Chondrocyte (in vitro differentiated cells): Measurements from ENCODE around the gene ZFYVE27. TPM values are rescaled to one million over a fixed set of nuclear protein-coding genes. Genes with fewer than 3 reads are reported as not detected.
A peak's percentile ranks its signal among the peaks of the same experiment; 100 is the strongest.
"Not testable (repeated sequence)": the region's sequence is repeated elsewhere in the genome, so short reads cannot be mapped to it uniquely, and the experiment has no call there.

Experiments
- DNase-seq: peaks from one replicate; pipeline ENCODE4 v3.0.0; 2021; ENCODE audit warnings: mixed read lengths, low spot score
- H3K27ac Mint-ChIP-seq: one replicate; pipeline ENCODE4 v1.8.0; 2021; ENCODE audit warnings: mild to moderate bottlenecking, moderate library complexity, mixed read lengths; ENCODE audit not compliant: unreplicated experiment
- H3K27me3 Mint-ChIP-seq: 2 replicates; pipeline ENCODE4 v1.8.0; 2021; ENCODE audit warnings: low read depth, mixed read lengths
- H3K36me3 Mint-ChIP-seq: 2 replicates; pipeline ENCODE4 v1.8.0; 2021; ENCODE audit warnings: low read depth, mixed read lengths
- H3K4me1 Mint-ChIP-seq: 2 replicates; pipeline ENCODE4 v1.8.0; 2021; ENCODE audit warnings: low read depth, mild to moderate bottlenecking, mixed read lengths
- H3K4me3 Mint-ChIP-seq: one replicate; pipeline ENCODE4 v1.8.0; 2021; ENCODE audit warnings: mild to moderate bottlenecking, moderate library complexity, mixed read lengths; ENCODE audit not compliant: unreplicated experiment
- H3K9me3 Mint-ChIP-seq: 2 replicates; pipeline ENCODE4 v1.8.0; 2021; ENCODE audit warnings: low read depth, mixed read lengths
- long read RNA-seq: library from polyadenylated mRNA; stranded (forward); transcript quantifications from one replicate; pipeline ENCODE4 v2.0.0, GENCODE V29; 2021
- total RNA-seq: library from RNA; stranded (reverse); gene quantifications from 3 replicates; pipeline ENCODE4 v1.2.1, GENCODE V29; 2021
- TF ChIP-seq, protein P1 (sequence below): fragments of 200-600 bp; sonication (generic); IDR thresholded peaks from 2 replicates; pipeline ENCODE4 v1.5.0; 2021; ENCODE audit warnings: antibody characterized with exemption, mild to moderate bottlenecking, moderate library complexity

ZFYVE27 gene, protein sequence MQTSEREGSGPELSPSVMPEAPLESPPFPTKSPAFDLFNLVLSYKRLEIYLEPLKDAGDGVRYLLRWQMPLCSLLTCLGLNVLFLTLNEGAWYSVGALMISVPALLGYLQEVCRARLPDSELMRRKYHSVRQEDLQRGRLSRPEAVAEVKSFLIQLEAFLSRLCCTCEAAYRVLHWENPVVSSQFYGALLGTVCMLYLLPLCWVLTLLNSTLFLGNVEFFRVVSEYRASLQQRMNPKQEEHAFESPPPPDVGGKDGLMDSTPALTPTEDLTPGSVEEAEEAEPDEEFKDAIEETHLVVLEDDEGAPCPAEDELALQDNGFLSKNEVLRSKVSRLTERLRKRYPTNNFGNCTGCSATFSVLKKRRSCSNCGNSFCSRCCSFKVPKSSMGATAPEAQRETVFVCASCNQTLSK
- 16.9 to 18.1 TPM (median 17.1 TPM) in 3 replicates for total RNA-seq
- long read RNA-seq, partial matches to known transcripts = 1 of 45 reads
- long read RNA-seq, other reads (novel, unspliced or antisense) = 40 of 45 reads

DNA sequence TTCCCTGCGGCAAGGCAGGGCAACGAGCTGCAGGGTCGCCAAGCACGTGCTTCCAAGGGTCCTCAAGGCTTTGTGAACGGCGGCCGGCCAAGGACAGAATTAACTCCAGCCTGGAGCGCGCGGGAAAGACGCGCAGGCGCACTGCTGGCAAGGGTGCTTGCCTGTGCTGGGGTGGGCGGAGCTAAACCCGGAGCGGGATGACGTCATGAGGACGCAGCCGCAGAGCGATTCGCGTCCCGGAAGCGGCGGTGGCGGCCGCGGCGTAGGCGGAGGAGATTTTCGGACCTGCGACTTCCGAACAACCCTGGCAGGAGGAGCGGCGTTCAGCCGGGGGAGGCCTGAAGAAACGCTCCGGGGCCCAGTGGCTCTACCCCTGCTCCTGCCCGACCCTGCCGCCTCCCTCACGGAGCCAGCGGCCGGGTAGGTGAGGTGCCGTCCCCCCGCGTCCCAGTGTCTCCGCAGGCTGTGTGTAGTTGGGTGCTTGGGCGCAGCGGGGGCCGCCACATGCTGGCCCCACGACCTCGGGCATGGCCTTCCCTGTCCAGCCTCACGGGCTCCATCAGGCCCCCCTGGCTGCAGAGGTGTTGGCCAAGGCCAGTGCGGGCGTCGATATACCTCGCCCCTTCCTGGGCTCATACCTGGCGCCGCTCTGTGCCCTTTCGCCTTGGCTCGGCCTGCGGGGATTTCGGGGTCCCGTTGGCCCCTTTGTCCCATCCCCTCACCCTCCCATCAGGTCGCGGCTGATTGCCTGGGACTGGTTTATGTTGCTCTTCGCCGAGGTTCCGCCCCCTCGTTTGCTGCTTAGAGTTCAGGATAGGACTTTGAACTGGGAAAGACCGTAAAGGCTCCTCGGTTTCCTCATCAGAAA is at the start of gene ZFYVE27:
Gene ZFYVE27 (plus strand): TSS at position 227 of the 868 bp plus-strand sequence. CDS start 1,350 bp downstream, outside the sequence.
- H3K4me3 Mint-ChIP-seq = peak within 1 kb of the TSS; percentile 92
- no peaks in the 10 kb centered on the region for H3K9me3 Mint-ChIP-seq
- peak within 1 kb of the TSS; percentile 98 for H3K27ac Mint-ChIP-seq
- H3K27me3 Mint-ChIP-seq = no peaks in the 10 kb centered on the region
- peak; percentile 97 for DNase-seq
- TF ChIP-seq, protein P1, sequence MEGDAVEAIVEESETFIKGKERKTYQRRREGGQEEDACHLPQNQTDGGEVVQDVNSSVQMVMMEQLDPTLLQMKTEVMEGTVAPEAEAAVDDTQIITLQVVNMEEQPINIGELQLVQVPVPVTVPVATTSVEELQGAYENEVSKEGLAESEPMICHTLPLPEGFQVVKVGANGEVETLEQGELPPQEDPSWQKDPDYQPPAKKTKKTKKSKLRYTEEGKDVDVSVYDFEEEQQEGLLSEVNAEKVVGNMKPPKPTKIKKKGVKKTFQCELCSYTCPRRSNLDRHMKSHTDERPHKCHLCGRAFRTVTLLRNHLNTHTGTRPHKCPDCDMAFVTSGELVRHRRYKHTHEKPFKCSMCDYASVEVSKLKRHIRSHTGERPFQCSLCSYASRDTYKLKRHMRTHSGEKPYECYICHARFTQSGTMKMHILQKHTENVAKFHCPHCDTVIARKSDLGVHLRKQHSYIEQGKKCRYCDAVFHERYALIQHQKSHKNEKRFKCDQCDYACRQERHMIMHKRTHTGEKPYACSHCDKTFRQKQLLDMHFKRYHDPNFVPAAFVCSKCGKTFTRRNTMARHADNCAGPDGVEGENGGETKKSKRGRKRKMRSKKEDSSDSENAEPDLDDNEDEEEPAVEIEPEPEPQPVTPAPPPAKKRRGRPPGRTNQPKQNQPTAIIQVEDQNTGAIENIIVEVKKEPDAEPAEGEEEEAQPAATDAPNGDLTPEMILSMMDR = peak; percentile 22
- peaks cover 30% of the 10 kb centered on the region for H3K4me1 Mint-ChIP-seq
- H3K36me3 Mint-ChIP-seq = peaks cover 10% of the 10 kb centered on the region

- no peaks in the 10 kb centered on the region for H3K27me3 Mint-ChIP-seq
- H3K4me3 Mint-ChIP-seq = peak overlapping the region; percentile 77
- peaks cover 55% of the 10 kb centered on the region for H3K4me1 Mint-ChIP-seq
- DNase-seq = no peak
- H3K9me3 Mint-ChIP-seq = peaks cover 3% of the 10 kb centered on the region
- TF ChIP-seq, protein P1 = no peak
- H3K36me3 Mint-ChIP-seq = no peaks in the 10 kb centered on the region
- H3K27ac Mint-ChIP-seq = peak overlapping the region; percentile 94
Measured at GRCh38 chr10:97687785-97688781, 48.8 kb upstream of the ZFYVE27 start.

GRCh38 chr10:97689559-97690020 is 47.3 kb upstream of the ZFYVE27 start:
- TF ChIP-seq, protein P1 = no peak
- peak; percentile 36 for DNase-seq

GRCh38 chr10:97690133-97690532 is 46.8 kb upstream of the ZFYVE27 start:
- TF ChIP-seq, protein P1 = no peak
- H3K27ac Mint-ChIP-seq = peak overlapping the region; percentile 43
- DNase-seq = no peak
- peaks cover 3% of the 10 kb centered on the region for H3K9me3 Mint-ChIP-seq
- H3K4me3 Mint-ChIP-seq = no peak overlapping the region
- no peaks in the 10 kb centered on the region for H3K27me3 Mint-ChIP-seq
- H3K36me3 Mint-ChIP-seq = no peaks in the 10 kb centered on the region
- H3K4me1 Mint-ChIP-seq = peaks cover 37% of the 10 kb centered on the region

More at GRCh38 chr10:97689559-97690020, 47.3 kb upstream of the ZFYVE27 start:
- H3K27me3 Mint-ChIP-seq = no peaks in the 10 kb centered on the region
- H3K27ac Mint-ChIP-seq = peak overlapping the region; percentile 45
- H3K36me3 Mint-ChIP-seq = no peaks in the 10 kb centered on the region
- no peak overlapping the region for H3K4me3 Mint-ChIP-seq
- peaks cover 42% of the 10 kb centered on the region for H3K4me1 Mint-ChIP-seq
- H3K9me3 Mint-ChIP-seq = peaks cover 3% of the 10 kb centered on the region

GRCh38 chr10:97698072-97698655 is 38.8 kb upstream of the ZFYVE27 start:
- DNase-seq, H3K27ac Mint-ChIP-seq, H3K9me3 Mint-ChIP-seq, H3K27me3 Mint-ChIP-seq, H3K36me3 Mint-ChIP-seq, H3K4me3 Mint-ChIP-seq, H3K4me1 Mint-ChIP-seq: not testable (repeated sequence)
